HCT116 (cell line): ENCODE data around the gene PAX9. TPM values are rescaled to one million over a fixed set of nuclear protein-coding genes. Genes with fewer than 3 reads are reported as not detected.

Experiments
- ATAC-seq: fragments of 200-7000 bp; cut with Tn5 transposase; 2 replicates; pipeline ENCODE4 v1.9.1; 2020; ENCODE audit warnings: mild to moderate bottlenecking, moderate library complexity
- BruUV-seq: library from RNA; stranded (reverse); fragments of 400-500 nt; replicated peaks from 2 replicates; lab custom pipeline; 2021; lab: Mats Ljungman, UMichigan
- CTCF ChIA-PET: fragments of 300-600 bp; sonication (Branson Sonifier 250); formaldehyde crosslinking; loops from one replicate; lab custom pipeline; 2021; ENCODE audit warnings: antibody characterized with exemption; lab: Charles Lee
- POLR2A ChIA-PET: fragments of 300-600, 350-600 bp; sonication (Branson Sonifier 250); formaldehyde crosslinking; loops from one replicate; lab custom pipeline; 2021; ENCODE audit warnings: antibody characterized with exemption; lab: Charles Lee
- RAD21 ChIA-PET, 2 experiments: fragments of 300-600 bp; sonication (Branson Sonifier 250); formaldehyde crosslinking; loops; one replicate each; lab custom pipeline; 2023; ENCODE audit warnings: low total read pairs in 2 of 2; ENCODE audit not compliant: uncharacterized antibody in 2 of 2, unreplicated experiment in 2 of 2, low non-redundant PET in 1 of 2; lab: Charles Lee
- DNase-seq: peaks from one replicate; pipeline ENCODE4 v3.0.0-alpha.2; 2010; ENCODE audit warnings: low read depth, low spot score
- H2AFZ ChIP-seq: fragments of 200-600 bp; shearing (Covaris generic), sonication (generic); 2 replicates; pipeline ENCODE4 v1.6.1; 2017; ENCODE audit warnings: low read depth, mixed run types, mixed read lengths, antibody characterized with exemption, low read length; ENCODE audit not compliant: poor library complexity, severe bottlenecking
- H3K27ac ChIP-seq: 2 replicates; pipeline ENCODE4 v1.5.1; 2012; ENCODE audit warnings: low read depth, low read length
- H3K27me3 ChIP-seq: fragments of 200-600 bp; sonication (generic); 2 replicates; pipeline ENCODE4 v1.6.1; 2016; ENCODE audit warnings: mixed run types, low read length, mixed read lengths; ENCODE audit not compliant: insufficient read depth
- H3K36me3 ChIP-seq, 2 experiments: fragments of 200-500 bp in 1 of 2; fragments of 200-600 bp in 1 of 2; sonication (Bioruptor generic) in 1 of 2; sonication (generic) in 1 of 2; 2 replicates each; pipeline versions ENCODE4 v1.5.1 to v1.6.1; 2014 to 2016; ENCODE audit warnings: low read length in 2 of 2, inconsistent platforms in 1 of 2, mixed read lengths in 1 of 2, mixed run types in 1 of 2; ENCODE audit not compliant: insufficient read depth in 2 of 2, control insufficient read depth in 1 of 2
- H3K4me1 ChIP-seq, 2 experiments: fragments of 200-600 bp in 1 of 2; sonication (generic) in 1 of 2; 2 replicates each; pipeline versions ENCODE4 v1.5.1 to v1.6.1; 2012 to 2017; ENCODE audit warnings: low read length in 2 of 2, inconsistent platforms in 1 of 2, mild to moderate bottlenecking in 1 of 2, mixed read lengths in 1 of 2, mixed run types in 1 of 2, moderate library complexity in 1 of 2; ENCODE audit not compliant: insufficient read depth in 2 of 2, control insufficient read depth in 1 of 2
- H3K4me2 ChIP-seq: fragments of 200-600 bp; sonication (generic); 2 replicates; pipeline ENCODE4 v1.6.1; 2017; ENCODE audit warnings: mixed run types, low read length, mixed read lengths
- H3K4me3 ChIP-seq, 2 experiments: fragments of 200-600 bp in 1 of 2; sonication (generic) in 1 of 2; replicated peaks in 1 of 2; 2 replicates each; pipeline ENCODE4 v1.5.1; 2011 to 2016; ENCODE audit warnings: low read length in 2 of 2, control low read depth in 1 of 2, low read depth in 1 of 2, mild to moderate bottlenecking in 1 of 2, mixed read lengths in 1 of 2, mixed run types in 1 of 2
- H3K79me2 ChIP-seq: fragments of 200-600 bp; sonication (generic); 2 replicates; pipeline ENCODE4 v1.6.1; 2017; ENCODE audit warnings: mild to moderate bottlenecking, mixed run types, low read length, moderate library complexity, mixed read lengths; ENCODE audit not compliant: insufficient read depth
- H3K9ac ChIP-seq: fragments of 200-600 bp; sonication (generic); 2 replicates; pipeline ENCODE4 v1.6.1; 2016; ENCODE audit warnings: low read length, mixed read lengths
- H3K9me2 ChIP-seq: fragments of 200-600 bp; sonication (generic), shearing (Covaris generic); 2 replicates; pipeline ENCODE4 v1.6.1; 2017; ENCODE audit warnings: mixed run types, mild to moderate bottlenecking, moderate library complexity; ENCODE audit not compliant: insufficient read depth
- H3K9me3 ChIP-seq, 2 experiments: fragments of 200-500 bp in 1 of 2; fragments of 200-600 bp in 1 of 2; sonication (Bioruptor generic) in 1 of 2; sonication (generic) in 1 of 2; 2 replicates each; pipeline ENCODE4 v1.6.1; 2014 to 2017; ENCODE audit warnings: low read length in 2 of 2, mixed read lengths in 2 of 2, inconsistent platforms in 1 of 2, low read depth in 1 of 2, mild to moderate bottlenecking in 1 of 2, mixed run types in 1 of 2, moderate library complexity in 1 of 2; ENCODE audit not compliant: control insufficient read depth in 1 of 2, insufficient read depth in 1 of 2
- H4K20me1 ChIP-seq: fragments of 200-600 bp; sonication (generic), shearing (Covaris generic); 2 replicates; pipeline ENCODE4 v1.6.1; 2017; ENCODE audit warnings: mixed run types, mild to moderate bottlenecking, moderate library complexity; ENCODE audit not compliant: insufficient read depth
- CBX3 ChIP-seq: IDR thresholded peaks from 2 replicates; pipeline ENCODE4 v1.6.1; 2012; ENCODE audit warnings: low read depth
- CEBPB ChIP-seq: IDR thresholded peaks from 2 replicates; pipeline ENCODE4 v1.6.1; 2012; ENCODE audit warnings: low read depth
- EZH2 ChIP-seq: fragments of 200-600 bp; sonication (generic); IDR thresholded peaks from 2 replicates; pipeline ENCODE4 v1.6.1; 2017; ENCODE audit warnings: antibody characterized with exemption, mixed run types
- FOSL1 ChIP-seq: IDR thresholded peaks from 2 replicates; pipeline ENCODE4 v1.6.1; 2012; ENCODE audit warnings: low read depth
- MAX ChIP-seq: IDR thresholded peaks from 2 replicates; pipeline ENCODE4 v1.6.1; 2012
- POLR2AphosphoS5 ChIP-seq: IDR thresholded peaks from 2 replicates; pipeline ENCODE4 v1.6.1; 2011; ENCODE audit warnings: mild to moderate bottlenecking, low read depth, low read length, moderate library complexity
- SIN3A ChIP-seq: IDR thresholded peaks from 2 replicates; pipeline ENCODE4 v1.6.1; 2012; ENCODE audit warnings: low read depth
- TCF7L2 ChIP-seq: IDR thresholded peaks from 2 replicates; pipeline ENCODE4 v1.7.0; 2011; ENCODE audit warnings: borderline replicate concordance, inconsistent platforms; ENCODE audit not compliant: insufficient read depth, insufficient read length; ENCODE audit errors: extremely low read depth
- YY1 ChIP-seq: IDR thresholded peaks from 2 replicates; pipeline ENCODE4 v1.6.1; 2011; ENCODE audit warnings: low read length, low read depth, moderate library complexity, mild to moderate bottlenecking; ENCODE audit not compliant: insufficient replicate concordance; ENCODE audit errors: extremely low read depth
- ZFX ChIP-seq: fragments of 450-650 bp; IDR thresholded peaks from 2 replicates; pipeline ENCODE4 v1.6.1; 2017
- ZNF274 ChIP-seq: fragments of 200-500 bp; sonication (Bioruptor generic); IDR thresholded peaks from 2 replicates; pipeline ENCODE4 v1.6.1; 2014; ENCODE audit warnings: mild to moderate bottlenecking, low read depth, low read length, inconsistent platforms
- intact Hi-C: fragments of 100-400 bp; cut with micrococcal nuclease; formaldehyde crosslinking; loops from 2 replicates; pipeline ENCODE4 v1.10.0; 2022
- total RNA-seq: library from RNA; stranded (reverse); gene quantifications from one replicate; pipeline ENCODE4 v1.2.1, GENCODE V29; 2021; ENCODE audit not compliant: unreplicated experiment
- TF ChIP-seq, protein P1 (sequence below): IDR thresholded peaks from 2 replicates; pipeline ENCODE4 v1.6.1; 2012
- TF ChIP-seq, protein P2 (sequence below), 3 experiments: fragments of 200-600 bp in 1 of 3; sonication (generic) in 1 of 3; IDR thresholded peaks in 2 of 3; conservative IDR thresholded peaks in 1 of 3; 2 replicates each; pipeline ENCODE4 v1.5.1; 2012 to 2017; ENCODE audit warnings: low read depth in 2 of 3, low read length in 2 of 3, antibody characterized with exemption in 1 of 3, borderline replicate concordance in 1 of 3, control low read depth in 1 of 3, mild to moderate bottlenecking in 1 of 3, mixed read lengths in 1 of 3, mixed run types in 1 of 3, moderate library complexity in 1 of 3; ENCODE audit not compliant: insufficient read depth in 1 of 3

PAX9 gene
- total RNA-seq, 1 experiment from 2014 or later, result 5.2 TPM

DNA sequence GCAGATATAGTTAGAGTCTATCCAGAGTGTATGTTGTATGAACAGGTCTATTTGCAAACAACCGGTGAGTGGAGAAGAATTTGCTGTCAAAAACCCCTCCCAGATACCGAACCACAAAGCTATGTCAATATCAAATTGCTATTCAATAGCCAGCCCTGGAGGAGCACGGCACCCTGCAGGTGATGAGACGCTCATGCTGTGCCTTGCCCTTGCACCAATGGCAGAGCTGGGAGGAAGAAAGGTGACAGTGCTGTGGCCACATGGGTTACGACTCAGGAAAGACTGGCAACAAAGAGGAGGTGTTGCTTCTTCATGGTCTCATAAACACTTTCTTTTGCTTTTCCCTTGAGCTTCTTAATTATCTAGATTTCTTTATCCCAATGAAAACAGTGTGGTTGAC lies 55.7 kb downstream of the PAX9 start:
- no peak overlapping the region for H3K9ac ChIP-seq
- no peaks in the 10 kb centered on the region for H3K79me2 ChIP-seq
- H3K4me1 ChIP-seq, result no peaks in the 10 kb centered on the region
- H3K4me3 ChIP-seq, result no peak overlapping the region
- no peak overlapping the region for H3K4me2 ChIP-seq
- no peaks in the 10 kb centered on the region for H3K36me3 ChIP-seq
- DNase-seq (no peak), ATAC-seq (no peak)
- CTCF ChIA-PET, result no interaction called here
- RAD21 ChIA-PET, result no interaction called here
- H2AFZ ChIP-seq, result no peak overlapping the region
- TF ChIP-seq EZH2 (no peak), MAX (no peak)
- POLR2A ChIA-PET, result no interaction called here
- no peaks in the 10 kb centered on the region for H3K27me3 ChIP-seq
- H4K20me1 ChIP-seq, result no peaks in the 10 kb centered on the region
- H3K27ac ChIP-seq, result no peak overlapping the region
- BruUV-seq, result no TSS peak
- H3K9me3 ChIP-seq, result no peaks in the 10 kb centered on the region
- intact Hi-C loops, result no loop called here
- H3K9me2 ChIP-seq, result no peaks in the 10 kb centered on the region

DNA sequence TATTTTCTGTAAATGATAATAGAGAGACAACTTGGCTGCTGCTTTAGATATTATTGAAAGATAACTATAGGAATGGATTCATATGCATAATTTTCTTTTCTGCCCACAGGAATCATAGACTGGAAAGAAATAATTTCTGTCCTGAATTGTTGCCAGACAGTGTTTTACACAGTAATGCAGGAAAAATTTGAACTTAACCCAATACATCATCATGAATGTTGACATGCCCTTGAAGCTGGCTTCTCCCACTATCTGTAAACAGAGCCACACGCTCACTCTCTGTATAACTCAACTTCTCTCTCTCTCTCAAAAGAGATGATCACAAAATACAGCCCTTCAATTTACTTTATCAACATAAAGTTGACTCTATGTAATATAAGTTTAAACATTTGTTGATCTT lies 56.6 kb downstream of the PAX9 start:
- Histone ChIP-seq H3K4me2 (no peak overlapping the region), H3K4me3 (no peak overlapping the region)
- TF ChIP-seq CEBPB (no peak), POLR2AphosphoS5 (no peak), ZFX (no peak), SIN3A (no peak), MAX (no peak), ZNF274 (no peak), YY1 (no peak), FOSL1 (no peak), TCF7L2 (no peak), CBX3 (no peak)
- TF ChIP-seq, protein P1, sequence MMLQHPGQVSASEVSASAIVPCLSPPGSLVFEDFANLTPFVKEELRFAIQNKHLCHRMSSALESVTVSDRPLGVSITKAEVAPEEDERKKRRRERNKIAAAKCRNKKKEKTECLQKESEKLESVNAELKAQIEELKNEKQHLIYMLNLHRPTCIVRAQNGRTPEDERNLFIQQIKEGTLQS, result no peak
- TF ChIP-seq, protein P2, sequence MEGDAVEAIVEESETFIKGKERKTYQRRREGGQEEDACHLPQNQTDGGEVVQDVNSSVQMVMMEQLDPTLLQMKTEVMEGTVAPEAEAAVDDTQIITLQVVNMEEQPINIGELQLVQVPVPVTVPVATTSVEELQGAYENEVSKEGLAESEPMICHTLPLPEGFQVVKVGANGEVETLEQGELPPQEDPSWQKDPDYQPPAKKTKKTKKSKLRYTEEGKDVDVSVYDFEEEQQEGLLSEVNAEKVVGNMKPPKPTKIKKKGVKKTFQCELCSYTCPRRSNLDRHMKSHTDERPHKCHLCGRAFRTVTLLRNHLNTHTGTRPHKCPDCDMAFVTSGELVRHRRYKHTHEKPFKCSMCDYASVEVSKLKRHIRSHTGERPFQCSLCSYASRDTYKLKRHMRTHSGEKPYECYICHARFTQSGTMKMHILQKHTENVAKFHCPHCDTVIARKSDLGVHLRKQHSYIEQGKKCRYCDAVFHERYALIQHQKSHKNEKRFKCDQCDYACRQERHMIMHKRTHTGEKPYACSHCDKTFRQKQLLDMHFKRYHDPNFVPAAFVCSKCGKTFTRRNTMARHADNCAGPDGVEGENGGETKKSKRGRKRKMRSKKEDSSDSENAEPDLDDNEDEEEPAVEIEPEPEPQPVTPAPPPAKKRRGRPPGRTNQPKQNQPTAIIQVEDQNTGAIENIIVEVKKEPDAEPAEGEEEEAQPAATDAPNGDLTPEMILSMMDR (IDR thresholded peaks at IDR 0.05 in 2 of 3, conservative IDR thresholded peaks at IDR 0.05 in 1 of 3; ENCODE audit: borderline replicate concordance in 1 of 3, insufficient read depth in 1 of 3, low read depth in 2 of 3, low read length in 2 of 3), result no peak
- TF ChIP-seq, all 23 proteins: peak for 0
- BruUV-seq, result no TSS peak
- H2AFZ ChIP-seq, result no peak overlapping the region
- no peaks in the 10 kb centered on the region for H3K36me3 ChIP-seq
- intact Hi-C loops, result no loop called here
- ATAC-seq, result no peak
- ChIA-PET RAD21 (no interaction called here), CTCF (no interaction called here), POLR2A (no interaction called here)
- no peaks in the 10 kb centered on the region for H3K79me2 ChIP-seq
- no peaks in the 10 kb centered on the region for H3K27me3 ChIP-seq
- no peak overlapping the region for H3K27ac ChIP-seq
- no peak for DNase-seq
- no peaks in the 10 kb centered on the region for H3K4me1 ChIP-seq
- no peaks in the 10 kb centered on the region for H3K9me2 ChIP-seq
- no peaks in the 10 kb centered on the region for H3K9me3 ChIP-seq
- H4K20me1 ChIP-seq, result no peaks in the 10 kb centered on the region
- H3K9ac ChIP-seq, result no peak overlapping the region
